ENCODE measurements around the gene SLC26A2. TPM values are rescaled to one million over a fixed set of nuclear protein-coding genes. Genes with fewer than 3 reads are reported as not detected.

Gene SLC26A2
- total RNA-seq, 1 donor = 21.6 TPM

- peak overlapping the region; percentile 40 for H3K4me3 ChIP-seq (ENCODE audit: low read depth, low read length)
- TF ChIP-seq CTCF (IDR thresholded peaks at IDR 0.05; ENCODE audit: insufficient read depth, low read depth, low read length) = no peak
- DNase-seq (ENCODE audit: low read depth) = no peak
These were observed 29.6 kb upstream of the SLC26A2 start for GRCh38 chr5:149930749-149931574.

DNA sequence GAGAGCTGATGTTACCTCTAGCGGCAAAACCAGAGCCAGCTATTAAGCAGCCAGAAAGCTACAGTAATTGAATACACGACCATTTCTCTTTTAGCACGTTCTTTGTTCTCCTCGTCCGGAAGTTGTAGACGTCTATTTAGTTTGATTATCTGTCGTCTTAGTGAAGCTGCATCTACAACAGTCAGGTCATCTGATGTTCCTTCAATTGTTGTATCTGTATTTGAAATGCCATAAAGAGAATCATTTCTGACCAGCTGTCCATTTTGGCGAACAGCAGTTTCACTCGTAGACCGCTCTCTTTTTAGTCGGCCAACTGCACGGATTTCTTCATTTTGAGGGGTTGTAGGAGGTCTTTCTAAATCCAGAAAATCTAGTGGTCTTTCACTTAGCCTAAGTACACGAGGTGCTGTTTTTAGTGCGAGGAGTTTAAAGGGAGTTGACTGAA is 28.5 kb upstream of the SLC26A2 start:
- no peak for DNase-seq (ENCODE audit: low read depth)
- H3K4me3 ChIP-seq (ENCODE audit: low read depth, low read length) = no peak overlapping the region
- TF ChIP-seq CTCF (IDR thresholded peaks at IDR 0.05; ENCODE audit: insufficient read depth, low read depth, low read length) = no peak

DNA sequence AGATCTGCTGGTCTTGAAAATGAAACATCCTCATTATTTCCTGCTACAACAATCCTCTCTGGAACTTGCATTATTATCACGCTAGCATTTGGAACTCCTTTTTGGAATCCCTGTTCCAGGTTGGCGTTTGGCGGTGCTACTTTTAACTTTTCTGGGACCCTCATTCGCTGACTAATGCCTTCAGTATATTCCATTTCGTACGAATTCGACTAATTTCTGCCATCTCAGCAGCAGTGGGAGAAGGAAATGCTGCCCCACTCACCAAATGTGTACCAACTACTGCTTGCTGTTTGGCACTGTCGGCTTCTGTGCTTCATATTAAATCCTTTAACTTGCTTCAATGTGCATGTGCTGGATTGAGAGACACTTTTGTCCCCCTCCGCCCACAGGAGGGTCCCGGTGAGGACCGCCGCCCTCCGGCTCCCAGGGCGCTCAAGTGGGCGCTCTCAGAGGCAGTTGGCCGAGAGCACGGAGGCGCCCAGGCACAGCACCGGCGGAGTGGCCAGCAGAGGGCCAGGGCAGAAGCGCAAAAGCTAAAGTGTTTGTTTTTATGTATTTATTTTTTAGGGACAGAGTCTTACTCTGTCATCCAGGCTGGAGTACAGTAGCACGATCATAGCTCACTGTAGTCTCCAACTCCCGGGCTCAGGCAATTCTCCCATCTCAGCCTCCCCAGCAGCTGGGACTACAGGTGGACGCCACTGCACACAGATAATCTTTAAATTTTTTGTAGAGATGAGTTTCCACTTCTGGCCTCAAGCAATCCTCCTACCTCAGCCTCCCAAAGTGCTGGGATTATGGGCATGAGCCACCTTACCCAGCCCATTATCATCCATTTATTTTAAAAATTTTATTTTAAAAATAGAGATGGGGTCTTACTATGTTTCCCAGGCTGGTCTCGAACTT is 27.9 kb upstream of the SLC26A2 start:
- no peak for DNase-seq (ENCODE audit: low read depth)
- peak; percentile 43 for TF ChIP-seq CTCF (IDR thresholded peaks at IDR 0.05; ENCODE audit: insufficient read depth, low read depth, low read length)
- peak overlapping the region; percentile 9 for H3K4me3 ChIP-seq (ENCODE audit: low read depth, low read length)

DNA sequence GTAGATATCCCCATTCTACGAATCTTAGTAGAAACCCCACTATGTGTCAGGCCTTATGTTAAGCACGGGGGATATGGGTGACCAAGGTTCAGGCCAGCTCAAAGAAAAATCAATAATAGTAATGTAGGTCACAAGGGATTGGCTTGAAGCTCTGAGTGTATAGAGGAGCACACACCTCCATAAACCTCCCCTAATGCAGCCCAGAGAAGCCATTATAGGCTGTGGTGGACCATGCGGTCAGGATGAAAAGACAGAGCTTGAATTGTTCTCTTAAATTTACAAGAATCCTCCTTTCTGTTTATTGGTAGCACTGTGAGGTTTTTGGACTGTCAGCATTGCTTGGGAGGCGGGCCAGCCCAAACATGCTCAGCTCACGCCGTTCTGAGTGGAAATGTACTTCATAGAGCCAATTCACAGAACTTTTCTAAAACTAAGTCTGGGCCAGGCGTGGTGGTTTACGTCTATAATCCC is 25.1 kb upstream of the SLC26A2 start:
- no peak for DNase-seq (ENCODE audit: low read depth)
- no peak overlapping the region for H3K4me3 ChIP-seq (ENCODE audit: low read depth, low read length)
- no peak for TF ChIP-seq CTCF (IDR thresholded peaks at IDR 0.05; ENCODE audit: insufficient read depth, low read depth, low read length)

- no peak overlapping the region for H3K4me3 ChIP-seq (ENCODE audit: low read depth, low read length)
- DNase-seq (ENCODE audit: low read depth) = no peak
- TF ChIP-seq CTCF (IDR thresholded peaks at IDR 0.05; ENCODE audit: insufficient read depth, low read depth, low read length) = no peak
These were observed 24.4 kb upstream of the SLC26A2 start for GRCh38 chr5:149936044-149936699.

- TF ChIP-seq CTCF (IDR thresholded peaks at IDR 0.05; ENCODE audit: insufficient read depth, low read depth, low read length) = no peak
- DNase-seq (ENCODE audit: low read depth) = no peak
- H3K4me3 ChIP-seq (ENCODE audit: low read depth, low read length) = no peak overlapping the region
These were observed 23.9 kb upstream of the SLC26A2 start for GRCh38 chr5:149936700-149937091.

All from fibroblast of villous mesenchyme (primary cell).